Fibroblast of the aortic adventitia (primary cell): ENCODE data around the gene KRT83. TPM values are rescaled to one million over a fixed set of nuclear protein-coding genes. Genes with fewer than 3 reads are reported as not detected.
A peak's percentile ranks its signal among the peaks of the same experiment; 100 is the strongest.
"Not testable (repeated sequence)": the region's sequence is repeated elsewhere in the genome, so short reads cannot be mapped to it uniquely, and the experiment has no call there.

Experiments used
- DNase-seq: peaks from one replicate; pipeline ENCODE4 v3.0.0-alpha.2; 2010; ENCODE audit warnings: low read depth
- H3K4me3 ChIP-seq: 2 replicates; pipeline ENCODE4 v1.5.1; 2011; ENCODE audit warnings: low read depth, mild to moderate bottlenecking, control low read depth, low read length, moderate library complexity
- total RNA-seq: library from RNA; depleted of rRNA; stranded (reverse); fragments of >200 nt; gene quantifications from 2 replicates; pipeline ENCODE4 v1.2.3, GENCODE V29; 2012; ENCODE audit warnings: low replicate concordance
- TF ChIP-seq, protein P1 (sequence below): IDR thresholded peaks from 2 replicates; pipeline ENCODE4 v1.5.1; 2011; ENCODE audit warnings: mild to moderate bottlenecking, low read length, control low read depth, inconsistent platforms; ENCODE audit not compliant: insufficient read depth

The KRT83 gene
- total RNA-seq, 1 donor: not detected

DNA sequence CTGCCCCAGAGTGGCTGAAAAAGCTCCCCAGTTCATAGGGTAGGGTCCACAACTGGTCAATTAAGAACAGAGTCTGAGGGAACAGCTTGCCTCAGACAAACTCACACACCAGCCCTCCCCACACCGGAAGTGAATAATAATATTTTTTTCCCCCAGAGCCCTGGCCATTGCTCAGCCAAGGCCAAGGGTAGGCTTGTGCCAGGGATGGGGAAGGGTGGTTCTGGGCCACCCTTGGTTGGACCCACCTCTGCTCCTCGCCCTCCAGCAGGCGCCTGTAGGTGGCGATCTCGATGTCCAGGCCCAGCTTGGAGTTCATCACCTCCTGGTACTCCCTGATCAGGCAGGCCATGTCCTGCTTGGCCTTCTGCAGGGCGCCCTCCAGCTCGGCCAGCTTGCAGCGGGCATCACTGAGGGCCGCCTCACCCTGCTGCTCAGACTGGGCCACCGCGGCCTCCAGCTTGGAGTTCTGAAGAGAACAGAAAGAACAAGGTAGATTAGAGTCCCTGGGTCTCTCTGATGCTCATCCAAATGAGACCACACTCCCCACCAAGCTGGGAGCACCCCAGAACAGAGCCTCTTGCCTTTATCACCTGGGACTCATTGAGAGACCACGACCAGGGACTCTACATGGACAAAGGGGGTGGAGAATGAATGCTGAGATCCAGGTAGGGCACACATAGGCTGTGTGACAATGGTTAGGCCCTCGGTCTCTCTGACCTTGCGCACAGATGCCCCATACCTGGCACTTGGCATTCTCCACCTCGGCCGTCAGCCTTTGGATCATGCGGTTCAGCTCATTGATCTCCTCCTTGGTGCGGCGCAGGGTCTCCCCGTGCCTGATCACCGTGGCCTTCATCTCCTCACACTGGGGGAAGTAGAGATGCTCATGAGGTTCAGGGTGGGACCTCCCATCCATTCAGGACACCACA lies 34.1 kb downstream of the KRT83 start:
- not testable (repeated sequence) for DNase-seq, H3K4me3 ChIP-seq

DNA sequence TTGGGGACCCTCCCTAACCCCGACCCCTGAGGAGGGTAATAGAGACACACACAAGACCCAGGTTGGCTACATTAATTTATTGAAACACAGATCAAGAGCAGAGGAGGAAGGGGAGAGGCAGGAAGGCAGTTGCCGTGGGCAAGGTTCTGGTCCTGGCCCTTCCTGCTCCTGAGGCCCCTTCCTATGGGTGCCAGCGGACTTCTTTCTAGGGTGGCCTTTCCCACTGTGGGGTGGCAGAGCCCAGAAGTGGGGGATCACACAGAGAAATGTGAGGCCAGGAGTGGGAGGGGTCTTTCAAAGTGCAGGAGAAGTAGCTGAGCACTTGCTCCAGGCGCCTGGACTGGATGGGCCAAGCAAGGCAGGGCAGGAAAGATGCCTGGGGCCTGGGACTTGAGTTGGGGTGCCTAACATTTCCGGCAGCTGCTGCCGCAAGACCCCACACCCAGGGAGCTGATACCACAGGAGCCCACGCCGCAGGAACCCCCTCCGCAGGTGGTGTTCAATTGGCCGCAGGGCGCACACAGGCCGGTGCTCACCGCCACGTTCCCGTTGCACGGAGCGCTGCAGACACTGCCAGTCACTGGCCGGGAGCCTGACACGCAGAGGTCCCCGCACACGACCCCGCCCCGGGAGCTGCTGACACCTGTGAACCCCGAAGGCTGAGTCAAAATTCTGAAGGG lies 35.2 kb downstream of the KRT83 start:
- H3K4me3 ChIP-seq: no peak overlapping the region
- TF ChIP-seq, protein P1, sequence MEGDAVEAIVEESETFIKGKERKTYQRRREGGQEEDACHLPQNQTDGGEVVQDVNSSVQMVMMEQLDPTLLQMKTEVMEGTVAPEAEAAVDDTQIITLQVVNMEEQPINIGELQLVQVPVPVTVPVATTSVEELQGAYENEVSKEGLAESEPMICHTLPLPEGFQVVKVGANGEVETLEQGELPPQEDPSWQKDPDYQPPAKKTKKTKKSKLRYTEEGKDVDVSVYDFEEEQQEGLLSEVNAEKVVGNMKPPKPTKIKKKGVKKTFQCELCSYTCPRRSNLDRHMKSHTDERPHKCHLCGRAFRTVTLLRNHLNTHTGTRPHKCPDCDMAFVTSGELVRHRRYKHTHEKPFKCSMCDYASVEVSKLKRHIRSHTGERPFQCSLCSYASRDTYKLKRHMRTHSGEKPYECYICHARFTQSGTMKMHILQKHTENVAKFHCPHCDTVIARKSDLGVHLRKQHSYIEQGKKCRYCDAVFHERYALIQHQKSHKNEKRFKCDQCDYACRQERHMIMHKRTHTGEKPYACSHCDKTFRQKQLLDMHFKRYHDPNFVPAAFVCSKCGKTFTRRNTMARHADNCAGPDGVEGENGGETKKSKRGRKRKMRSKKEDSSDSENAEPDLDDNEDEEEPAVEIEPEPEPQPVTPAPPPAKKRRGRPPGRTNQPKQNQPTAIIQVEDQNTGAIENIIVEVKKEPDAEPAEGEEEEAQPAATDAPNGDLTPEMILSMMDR: no peak
- no peak for DNase-seq

DNA sequence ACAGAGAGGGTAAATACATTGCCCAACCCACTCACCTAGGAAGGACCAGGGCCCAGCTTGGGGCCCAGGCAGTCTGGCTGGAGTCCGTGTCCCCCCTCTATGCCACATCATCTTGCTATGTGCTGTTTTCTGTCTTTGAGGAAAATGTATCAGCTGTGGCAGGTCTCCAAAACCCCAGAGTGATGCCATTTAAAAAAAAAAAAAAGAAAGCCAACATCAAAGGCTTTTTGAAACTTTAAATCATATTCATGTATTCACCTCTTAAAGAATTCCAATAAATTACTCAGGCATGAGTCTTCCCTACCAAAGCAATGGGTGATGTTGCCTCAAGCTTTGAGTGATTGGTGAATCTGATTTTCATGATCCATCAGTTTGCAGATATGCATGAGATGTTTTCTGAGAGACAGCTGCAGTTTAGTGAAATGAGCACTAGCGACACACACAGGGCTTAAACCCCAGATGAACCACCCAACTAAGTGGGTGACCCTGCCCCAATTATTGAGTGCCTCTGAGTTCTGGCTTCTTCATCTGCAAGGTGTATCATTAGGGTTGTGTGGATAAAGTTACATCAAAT lies 35.9 kb downstream of the KRT83 start:
- no peak overlapping the region for H3K4me3 ChIP-seq
- peak; percentile 51 for DNase-seq
- TF ChIP-seq, protein P1: no peak

DNA sequence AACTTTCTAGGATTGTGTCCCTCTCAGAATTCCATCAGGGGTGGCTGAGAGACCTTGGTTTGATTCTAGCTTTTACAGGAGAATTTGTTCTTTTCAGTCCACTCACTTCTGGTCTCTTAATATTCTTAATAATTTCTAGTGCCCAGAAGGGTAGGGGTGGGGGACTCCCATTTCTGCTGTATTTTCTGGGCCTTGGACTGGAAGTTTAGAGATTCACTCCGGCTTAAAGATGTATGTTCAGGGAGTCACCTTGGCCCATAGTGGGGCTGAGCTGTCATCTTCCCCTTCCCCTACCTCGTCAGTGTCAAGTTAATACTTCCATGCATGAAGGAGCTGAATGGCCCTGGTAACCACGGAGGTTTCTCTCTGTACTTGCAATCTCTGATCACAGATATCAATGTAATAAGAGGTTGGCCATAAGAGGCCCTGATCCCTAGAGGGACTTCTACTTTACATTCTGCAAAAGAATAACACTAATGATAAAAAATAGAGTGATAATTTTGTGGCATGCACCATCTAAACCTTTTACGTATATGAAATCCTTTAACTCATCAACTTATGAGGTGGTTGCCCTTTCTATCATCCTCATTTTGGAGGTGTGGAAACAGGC lies 36.5 kb downstream of the KRT83 start:
- TF ChIP-seq, protein P1: no peak
- no peak for DNase-seq
- no peak overlapping the region for H3K4me3 ChIP-seq

DNA sequence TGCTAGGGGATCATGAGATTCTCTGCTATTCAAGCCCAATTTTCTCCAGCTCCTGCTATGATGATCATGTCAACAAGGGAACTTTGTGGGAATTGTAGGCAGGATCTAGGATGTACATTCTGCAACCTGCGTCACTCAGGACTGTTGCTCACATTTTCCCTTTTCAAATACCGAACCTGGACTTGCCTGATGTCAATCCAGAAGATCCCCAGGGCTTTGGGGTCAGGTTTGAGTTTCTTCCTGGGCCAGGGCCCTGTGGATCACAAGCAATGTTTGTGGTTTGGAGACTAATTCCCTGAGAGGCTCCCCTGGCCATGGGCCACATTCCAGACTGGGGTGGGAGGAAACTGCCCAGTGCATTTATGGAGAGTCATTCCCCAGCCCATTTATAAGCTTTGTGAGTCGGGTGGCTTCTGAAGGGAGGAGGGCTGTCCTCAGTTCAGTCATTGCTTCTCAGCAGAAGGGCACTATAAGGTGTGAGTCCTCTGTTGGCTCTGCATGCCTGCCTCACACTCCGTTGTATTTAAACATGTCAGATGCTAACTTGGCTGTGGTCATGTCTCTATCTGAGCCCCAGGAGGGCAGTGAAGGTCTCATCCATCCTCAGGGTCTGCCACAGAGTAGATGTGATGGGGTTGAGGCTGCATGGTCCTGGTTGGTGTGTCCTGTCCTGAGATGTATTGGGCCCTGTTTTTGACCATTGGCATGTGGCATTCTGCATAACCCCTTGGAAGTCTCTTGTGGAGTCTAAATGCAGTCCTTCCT lies 40.2 kb downstream of the KRT83 start:
- no peak overlapping the region for H3K4me3 ChIP-seq
- TF ChIP-seq, protein P1: no peak

DNA sequence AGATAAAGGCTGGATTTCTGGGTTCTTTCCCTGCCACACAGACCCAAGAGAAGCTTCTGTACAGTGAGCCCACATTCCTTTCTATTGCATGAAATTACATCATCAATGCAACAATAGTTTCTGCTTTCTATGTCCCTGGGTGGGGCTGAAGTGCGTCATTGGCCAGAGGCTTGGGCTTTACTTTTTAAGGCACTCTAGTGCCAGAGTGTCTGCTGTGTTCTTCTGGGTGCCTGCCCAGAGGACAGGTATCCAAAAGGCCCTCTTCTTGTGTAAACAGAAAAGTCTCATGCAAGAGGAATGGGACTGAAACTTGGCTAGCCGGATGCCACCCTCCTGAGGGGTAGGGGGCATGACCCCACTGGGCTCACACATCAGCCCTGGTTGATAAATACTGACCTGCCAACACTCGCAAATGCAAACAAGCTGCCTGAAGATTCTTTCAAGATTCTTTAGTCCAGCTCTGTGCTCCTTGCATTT lies 40.8 kb downstream of the KRT83 start:
- DNase-seq: peak; percentile 100
- H3K4me3 ChIP-seq: no peak overlapping the region
- TF ChIP-seq, protein P1: no peak

More for the DNA sequence above, 40.2 kb downstream of the KRT83 start:
- peak; percentile 100 for DNase-seq
